KMS-11 (cell line): Measurements from ENCODE around the gene HOMEZ.

Source experiments
- H2AFZ ChIP-seq: fragments of 200-600 bp; sonication (generic); 2 replicates; pipeline ENCODE4 v1.6.1; 2016; ENCODE audit warnings: antibody characterized with exemption, mixed run types, low read depth
- H3K27ac ChIP-seq: fragments of 200-600 bp; sonication (generic); 2 replicates; pipeline ENCODE4 v1.6.1; 2016; ENCODE audit warnings: mild to moderate bottlenecking, mixed run types
- H3K27me3 ChIP-seq: fragments of 200-600 bp; sonication (generic); 2 replicates; pipeline ENCODE4 v1.6.1; 2017; ENCODE audit warnings: mild to moderate bottlenecking, low read depth, mixed run types, moderate library complexity; ENCODE audit not compliant: insufficient read depth
- H3K36me3 ChIP-seq: fragments of 200-600 bp; sonication (generic); 2 replicates; pipeline ENCODE4 v1.6.1; 2017; ENCODE audit warnings: mild to moderate bottlenecking, mixed run types; ENCODE audit not compliant: insufficient read depth
- H3K4me1 ChIP-seq: fragments of 200-600 bp; sonication (generic); 2 replicates; pipeline ENCODE4 v1.6.1; 2016; ENCODE audit warnings: mild to moderate bottlenecking, low read depth, mixed run types; ENCODE audit not compliant: poor library complexity, severe bottlenecking
- H3K4me2 ChIP-seq: fragments of 200-600 bp; sonication (generic); 2 replicates; pipeline ENCODE4 v1.7.0; 2016; ENCODE audit warnings: mild to moderate bottlenecking, mixed run types
- H3K4me3 ChIP-seq: fragments of 200-600 bp; sonication (generic); IDR thresholded peaks from 2 replicates; pipeline ENCODE4 v1.6.1; 2017; ENCODE audit warnings: low read depth, low read length, mixed read lengths; ENCODE audit not compliant: insufficient read depth
- H3K79me2 ChIP-seq: fragments of 200-600 bp; sonication (generic); 2 replicates; pipeline ENCODE4 v1.6.1; 2016; ENCODE audit warnings: low read depth, mixed run types; ENCODE audit not compliant: insufficient read depth
- H3K9ac ChIP-seq: fragments of 200-600 bp; sonication (generic); 2 replicates; pipeline ENCODE4 v1.6.1; 2016; ENCODE audit warnings: mild to moderate bottlenecking, mixed run types
- H4K20me1 ChIP-seq: fragments of 200-600 bp; sonication (generic); 2 replicates; pipeline ENCODE4 v1.6.1; 2016; ENCODE audit warnings: mild to moderate bottlenecking, mixed run types; ENCODE audit not compliant: insufficient read depth
- CTCF ChIP-seq: fragments of 200-600 bp; sonication (generic); conservative IDR thresholded peaks from 2 replicates; pipeline ENCODE4 v1.6.1; 2017; ENCODE audit warnings: low read depth, mild to moderate bottlenecking, antibody characterized with exemption, low read length, moderate library complexity, mixed read lengths

HOMEZ gene

GRCh38 chr14:23297096-23297495 lies 11.2 kb upstream of the HOMEZ start:
- no peak overlapping the region for H3K4me3 ChIP-seq
- no peak overlapping the region for H3K4me2 ChIP-seq
- H3K36me3 ChIP-seq = no peaks in the 10 kb centered on the region
- H2AFZ ChIP-seq = no peak overlapping the region
- H4K20me1 ChIP-seq = no peaks in the 10 kb centered on the region
- H3K79me2 ChIP-seq = 0 out of 2 replicates have a peak, but pooled peaks cover 5% of the 10 kb centered on the region
- H3K27me3 ChIP-seq = no peaks in the 10 kb centered on the region
- H3K27ac ChIP-seq = no peak overlapping the region
- no peak for TF ChIP-seq CTCF
- no peak overlapping the region for H3K9ac ChIP-seq
- H3K4me1 ChIP-seq = peaks cover 19% of the 10 kb centered on the region

GRCh38 chr14:23296012-23296777 lies 10.3 kb upstream of the HOMEZ start:
- Histone ChIP-seq H3K4me3 (no peak overlapping the region), H3K79me2 (0 out of 2 replicates have a peak, but pooled peaks cover 5% of the 10 kb centered on the region), H3K9ac (no peak overlapping the region), H2AFZ (no peak overlapping the region), H3K4me1 (peaks cover 19% of the 10 kb centered on the region), H3K27ac (no peak overlapping the region), H3K36me3 (no peaks in the 10 kb centered on the region), H3K4me2 (no peak overlapping the region), H3K27me3 (no peaks in the 10 kb centered on the region), H4K20me1 (no peaks in the 10 kb centered on the region)
- TF ChIP-seq CTCF = no peak

GRCh38 chr14:23294734-23295561 lies 9.0 kb upstream of the HOMEZ start:
- Histone ChIP-seq H3K4me2 (no peak overlapping the region; the same call in 1 of the 2 replicates), H3K4me1 (peaks cover 12% of the 10 kb centered on the region), H3K27ac (no peak overlapping the region), H3K27me3 (no peaks in the 10 kb centered on the region), H3K9ac (no peak overlapping the region), H3K36me3 (no peaks in the 10 kb centered on the region), H3K4me3 (no peak overlapping the region), H3K79me2 (no peaks in the 10 kb centered on the region), H4K20me1 (no peaks in the 10 kb centered on the region), H2AFZ (no peak overlapping the region; the same call in 1 of the 2 replicates)
- TF ChIP-seq CTCF = peak; percentile 80

- no peak for TF ChIP-seq CTCF
- H3K4me3 ChIP-seq = no peak overlapping the region
- peak overlapping the region; percentile 93; the same call in 1 of the 2 replicates for H2AFZ ChIP-seq
- peaks cover 11% of the 10 kb centered on the region for H3K4me1 ChIP-seq
- H3K4me2 ChIP-seq = peak overlapping the region; percentile 84
- peak overlapping the region; percentile 41; the same call in 1 of the 2 replicates for H3K9ac ChIP-seq
- no peaks in the 10 kb centered on the region for H3K27me3 ChIP-seq
- H4K20me1 ChIP-seq = no peaks in the 10 kb centered on the region
- H3K79me2 ChIP-seq = 0 out of 2 replicates have a peak, but pooled peaks cover 4% of the 10 kb centered on the region
- no peaks in the 10 kb centered on the region for H3K36me3 ChIP-seq
- H3K27ac ChIP-seq = peak overlapping the region; percentile 24; the same call in 1 of the 2 replicates
Observed at GRCh38 chr14:23286902-23287479, 1.1 kb upstream of the HOMEZ start.
